Loucy (cell line): Measurements from ENCODE around the gene IL12RB1.

Experiments used
- H2AFZ ChIP-seq: fragments of 200-600 bp; sonication (generic); 2 replicates; pipeline ENCODE4 v1.6.0; 2016; ENCODE audit warnings: antibody characterized with exemption, mild to moderate bottlenecking, low read length, moderate library complexity
- H3F3A ChIP-seq: fragments of 200-600 bp; 2 replicates; pipeline ENCODE4 v1.6.0; 2016; ENCODE audit warnings: antibody characterized with exemption, low read depth, mild to moderate bottlenecking
- H3K27me3 ChIP-seq: fragments of 200-600 bp; sonication (generic); 2 replicates; pipeline ENCODE4 v1.6.1; 2014; ENCODE audit warnings: low read length, mild to moderate bottlenecking; ENCODE audit not compliant: insufficient read depth, poor library complexity, severe bottlenecking
- H3K36me3 ChIP-seq: fragments of 200-600 bp; sonication (generic); 2 replicates; pipeline ENCODE4 v1.6.1; 2016; ENCODE audit warnings: low read length; ENCODE audit not compliant: insufficient read depth
- H3K4me1 ChIP-seq: fragments of 200-600 bp; sonication (generic); 2 replicates; pipeline ENCODE4 v1.5.1; 2014; ENCODE audit warnings: low read length, mild to moderate bottlenecking; ENCODE audit not compliant: insufficient read depth, poor library complexity, severe bottlenecking
- H3K4me2 ChIP-seq: fragments of 200-600 bp; sonication (generic); 2 replicates; pipeline ENCODE4 v1.6.0; 2014; ENCODE audit warnings: antibody characterized with exemption, low read length, low read depth, mild to moderate bottlenecking; ENCODE audit not compliant: poor library complexity, severe bottlenecking
- H3K4me3 ChIP-seq: fragments of 200-600 bp; sonication (generic); 2 replicates; pipeline ENCODE4 v1.5.1; 2014; ENCODE audit warnings: low read length, mild to moderate bottlenecking, mixed read lengths; ENCODE audit not compliant: poor library complexity, severe bottlenecking
- H3K79me2 ChIP-seq: fragments of 200-600 bp; sonication (generic); 2 replicates; pipeline ENCODE4 v1.6.1; 2014; ENCODE audit warnings: low read length; ENCODE audit not compliant: insufficient read depth
- H3K9ac ChIP-seq: fragments of 200-600 bp; sonication (generic); 2 replicates; pipeline ENCODE4 v1.6.0; 2014; ENCODE audit warnings: mild to moderate bottlenecking, low read depth, low read length, moderate library complexity; ENCODE audit not compliant: poor library complexity, severe bottlenecking
- H3K9me2 ChIP-seq: fragments of 200-600 bp; sonication (generic); replicated peaks from 2 replicates; pipeline ENCODE4 v1.6.1; 2016; ENCODE audit warnings: low read depth, low read length, mixed read lengths
- H3K9me3 ChIP-seq: fragments of 200-600 bp; sonication (generic); 2 replicates; pipeline ENCODE4 v1.6.1; 2014; ENCODE audit warnings: mild to moderate bottlenecking, antibody characterized with exemption, low read length, low read depth; ENCODE audit not compliant: insufficient read depth
- H4K20me1 ChIP-seq: fragments of 200-600 bp; sonication (generic); 2 replicates; pipeline ENCODE4 v1.6.0; 2014; ENCODE audit warnings: antibody characterized with exemption, low read length, mild to moderate bottlenecking; ENCODE audit not compliant: insufficient read depth, poor library complexity, severe bottlenecking
- EZH2phosphoT487 ChIP-seq: fragments of 200-600 bp; IDR thresholded peaks from 2 replicates; pipeline ENCODE4 v1.6.1; 2018; ENCODE audit warnings: antibody characterized with exemption, mild to moderate bottlenecking, moderate library complexity, borderline replicate concordance
- TF ChIP-seq, protein P1 (sequence below): fragments of 200-600 bp; sonication (generic); conservative IDR thresholded peaks from 2 replicates; pipeline ENCODE4 v1.5.1; 2014; ENCODE audit warnings: mild to moderate bottlenecking, antibody characterized with exemption, low read length

The IL12RB1 gene

DNA sequence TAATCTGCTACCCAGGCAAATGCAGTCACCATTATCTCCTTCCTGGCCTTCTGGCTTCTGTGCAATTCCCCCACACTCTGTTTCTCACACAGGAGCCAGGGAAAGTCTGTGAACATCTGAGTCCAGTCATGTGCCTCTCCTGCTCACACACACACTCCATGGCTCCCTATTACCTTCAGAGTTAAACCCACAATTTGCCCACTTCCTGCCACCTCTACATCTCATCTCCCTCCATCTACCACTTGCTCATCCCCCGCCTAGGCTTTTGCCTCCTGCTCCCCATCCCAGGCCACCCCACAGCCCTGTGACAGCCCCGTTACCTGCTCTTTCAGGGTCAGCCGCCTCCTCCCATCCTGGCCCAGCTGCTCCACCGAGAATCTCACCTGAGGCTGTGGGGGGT, 13.5 kb downstream of the IL12RB1 start:
- no peak overlapping the region for H3K4me2 ChIP-seq
- H3K9ac ChIP-seq = no peak overlapping the region
- H4K20me1 ChIP-seq = no peaks in the 10 kb centered on the region
- H3K9me3 ChIP-seq = no peaks in the 10 kb centered on the region
- H2AFZ ChIP-seq = no peak overlapping the region
- H3K4me1 ChIP-seq = peaks cover 7% of the 10 kb centered on the region
- H3K36me3 ChIP-seq = no peaks in the 10 kb centered on the region
- no peaks in the 10 kb centered on the region for H3K27me3 ChIP-seq
- H3K79me2 ChIP-seq = no peaks in the 10 kb centered on the region
- no peaks in the 10 kb centered on the region for H3K9me2 ChIP-seq
- H3K4me3 ChIP-seq = no peak overlapping the region
- H3F3A ChIP-seq = no peaks in the 10 kb centered on the region
- no peak for TF ChIP-seq EZH2phosphoT487
- TF ChIP-seq, protein P1, sequence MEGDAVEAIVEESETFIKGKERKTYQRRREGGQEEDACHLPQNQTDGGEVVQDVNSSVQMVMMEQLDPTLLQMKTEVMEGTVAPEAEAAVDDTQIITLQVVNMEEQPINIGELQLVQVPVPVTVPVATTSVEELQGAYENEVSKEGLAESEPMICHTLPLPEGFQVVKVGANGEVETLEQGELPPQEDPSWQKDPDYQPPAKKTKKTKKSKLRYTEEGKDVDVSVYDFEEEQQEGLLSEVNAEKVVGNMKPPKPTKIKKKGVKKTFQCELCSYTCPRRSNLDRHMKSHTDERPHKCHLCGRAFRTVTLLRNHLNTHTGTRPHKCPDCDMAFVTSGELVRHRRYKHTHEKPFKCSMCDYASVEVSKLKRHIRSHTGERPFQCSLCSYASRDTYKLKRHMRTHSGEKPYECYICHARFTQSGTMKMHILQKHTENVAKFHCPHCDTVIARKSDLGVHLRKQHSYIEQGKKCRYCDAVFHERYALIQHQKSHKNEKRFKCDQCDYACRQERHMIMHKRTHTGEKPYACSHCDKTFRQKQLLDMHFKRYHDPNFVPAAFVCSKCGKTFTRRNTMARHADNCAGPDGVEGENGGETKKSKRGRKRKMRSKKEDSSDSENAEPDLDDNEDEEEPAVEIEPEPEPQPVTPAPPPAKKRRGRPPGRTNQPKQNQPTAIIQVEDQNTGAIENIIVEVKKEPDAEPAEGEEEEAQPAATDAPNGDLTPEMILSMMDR = no peak

DNA sequence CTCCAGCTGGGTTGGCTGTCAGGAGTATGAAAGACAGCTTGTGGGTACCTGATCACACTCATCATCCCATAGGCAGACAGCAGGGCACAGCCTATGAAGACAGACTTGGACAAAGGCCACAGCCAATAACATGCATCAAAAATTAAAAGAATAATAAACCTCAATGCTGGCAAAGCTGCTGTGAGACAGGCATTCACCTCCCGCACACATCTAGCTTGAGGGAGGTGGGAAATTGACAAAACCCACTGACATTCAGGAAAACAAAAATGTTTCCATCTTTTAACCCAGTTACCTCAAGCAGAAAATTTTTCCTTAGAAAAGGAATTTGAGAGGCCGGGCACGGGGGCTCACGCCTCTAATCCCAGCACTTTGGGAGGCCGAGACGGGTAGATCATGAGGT, 14.4 kb downstream of the IL12RB1 start:
- TF ChIP-seq EZH2phosphoT487 = no peak
- TF ChIP-seq, protein P1 = no peak
- H3K9me2 ChIP-seq = no peaks in the 10 kb centered on the region
- no peak overlapping the region for H3K4me3 ChIP-seq
- H3K4me1 ChIP-seq = peaks cover 7% of the 10 kb centered on the region
- no peaks in the 10 kb centered on the region for H3K79me2 ChIP-seq
- H3K4me2 ChIP-seq = no peak overlapping the region
- no peak overlapping the region for H2AFZ ChIP-seq
- H4K20me1 ChIP-seq = no peaks in the 10 kb centered on the region
- no peaks in the 10 kb centered on the region for H3F3A ChIP-seq
- H3K9me3 ChIP-seq = no peaks in the 10 kb centered on the region
- no peaks in the 10 kb centered on the region for H3K36me3 ChIP-seq
- H3K27me3 ChIP-seq = no peaks in the 10 kb centered on the region
- H3K9ac ChIP-seq = no peak overlapping the region

DNA sequence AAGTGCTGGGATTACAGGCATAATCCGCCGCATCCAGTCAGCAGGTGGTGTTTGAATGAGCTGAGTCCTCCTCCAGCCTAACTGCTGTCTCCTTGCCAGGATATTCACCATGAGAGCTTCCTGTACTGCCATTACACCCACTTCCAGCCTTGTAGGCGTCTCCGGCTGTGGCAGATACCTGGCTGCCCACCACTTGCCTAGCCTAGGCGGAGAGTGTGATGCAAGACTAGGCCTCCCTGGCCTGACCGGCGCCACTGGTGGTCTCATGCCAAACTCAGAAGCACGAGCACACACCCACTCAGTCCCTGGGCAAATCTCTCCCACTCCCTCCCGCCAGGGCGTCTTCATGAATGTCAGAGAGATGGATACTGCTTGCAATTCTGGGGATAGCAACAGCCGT, 16.6 kb downstream of the IL12RB1 start:
- no peaks in the 10 kb centered on the region for H3F3A ChIP-seq
- no peaks in the 10 kb centered on the region for H3K79me2 ChIP-seq
- H3K9me3 ChIP-seq = no peaks in the 10 kb centered on the region
- H3K4me3 ChIP-seq = no peak overlapping the region
- no peaks in the 10 kb centered on the region for H3K27me3 ChIP-seq
- H3K9ac ChIP-seq = no peak overlapping the region
- no peaks in the 10 kb centered on the region for H3K9me2 ChIP-seq
- H3K36me3 ChIP-seq = no peaks in the 10 kb centered on the region
- peaks cover 7% of the 10 kb centered on the region for H3K4me1 ChIP-seq
- H2AFZ ChIP-seq = no peak overlapping the region
- TF ChIP-seq, protein P1 = no peak
- no peak for TF ChIP-seq EZH2phosphoT487
- no peak overlapping the region for H3K4me2 ChIP-seq
- no peaks in the 10 kb centered on the region for H4K20me1 ChIP-seq
